ENCODE results near the gene ITGA1. TPM values are rescaled to one million over a fixed set of nuclear protein-coding genes. Genes with fewer than 3 reads are reported as not detected.

The ITGA1 gene
- total and polyA plus RNA-seq, 2 of the 13 experiments (the other 11 are each of a cell fraction or from before 2014, with no cell fraction given) = 23.1 to 28.6 TPM

GRCh38 chr5:52989781-52990527 is 202.2 kb downstream of the ITGA1 start (continued):
- TF ChIP-seq ZNF670 (CRISPR knock-in tag; IDR thresholded peaks at IDR 0.05; ENCODE audit: borderline replicate concordance) = 0 out of 2 replicates have a peak, but pooled peaks have one; percentile 56
- 0 out of 2 replicates have a peak, but pooled peaks have one; percentile 32 for TF ChIP-seq ZSCAN29 (CRISPR knock-in tag; conservative IDR thresholded peaks at IDR 0.05)
- peak; percentile 8; the same call in 1 of the 2 replicates for TF ChIP-seq ZFY (CRISPR knock-in tag; IDR thresholded peaks at IDR 0.05)
- TF ChIP-seq MIER3 (CRISPR knock-in tag; IDR thresholded peaks at IDR 0.05; ENCODE audit: borderline replicate concordance) = no peak
- peak; percentile 36; the same call in 1 of the 2 replicates for TF ChIP-seq HINFP (CRISPR knock-in tag; IDR thresholded peaks at IDR 0.05; ENCODE audit: low read depth)
- no peak; the same call in 1 of the 2 replicates for TF ChIP-seq ZNF501 (CRISPR knock-in tag; IDR thresholded peaks at IDR 0.05)
- 0 out of 2 replicates have a peak, but pooled peaks have one; percentile 72 for TF ChIP-seq ZFP82 (CRISPR knock-in tag; IDR thresholded peaks at IDR 0.05; ENCODE audit: borderline replicate concordance)
- no peak for TF ChIP-seq PPARG (CRISPR knock-in tag; conservative IDR thresholded peaks at IDR 0.05)
- TF ChIP-seq RBFOX2 (IDR thresholded peaks at IDR 0.05; ENCODE audit: low read depth, low read length) = no peak
- no peak for TF ChIP-seq ZNF432 (CRISPR knock-in tag; IDR thresholded peaks at IDR 0.05; ENCODE audit: borderline replicate concordance)
- 0 out of 2 replicates have a peak, but pooled peaks have one; percentile 26 for TF ChIP-seq ZFP90 (CRISPR knock-in tag; IDR thresholded peaks at IDR 0.05; ENCODE audit: borderline replicate concordance)
- TF ChIP-seq NCOA1 (CRISPR knock-in tag; IDR thresholded peaks at IDR 0.05) = peak; percentile 87; the same call in 1 of the 2 replicates
- TF ChIP-seq STAG1 (CRISPR knock-in tag; IDR thresholded peaks at IDR 0.05) = peak; percentile 52
- 0 out of 2 replicates have a peak, but pooled peaks have one; percentile 31 for TF ChIP-seq GTF3A (CRISPR knock-in tag; conservative IDR thresholded peaks at IDR 0.05)
- no peak for TF ChIP-seq ZNF225 (CRISPR knock-in tag; IDR thresholded peaks at IDR 0.05)
- TF ChIP-seq PCBP2 (optimal IDR thresholded peaks at IDR 0.05; ENCODE audit: low read depth, low read length, poor library complexity, severe bottlenecking) = no peak
- TF ChIP-seq SALL1 (CRISPR knock-in tag; IDR thresholded peaks at IDR 0.05) = peak; percentile 39; the same call in 1 of the 2 replicates
- TF ChIP-seq FOXJ3 (CRISPR knock-in tag; IDR thresholded peaks at IDR 0.05; ENCODE audit: borderline replicate concordance) = 0 out of 2 replicates have a peak, but pooled peaks have one; percentile 9
- no peak for TF ChIP-seq KLF11 (CRISPR knock-in tag; IDR thresholded peaks at IDR 0.05)
- TF ChIP-seq HMGXB4 (CRISPR knock-in tag; IDR thresholded peaks at IDR 0.05; ENCODE audit: borderline replicate concordance in 1 of 2, low read depth in 1 of 2) = peak in 1 of 2 experiments; percentile 75; a peak in 2 of 4 replicates
- TF ChIP-seq ZNF367 (CRISPR knock-in tag; IDR thresholded peaks at IDR 0.05; ENCODE audit: borderline replicate concordance) = peak; percentile 37; the same call in 1 of the 2 replicates
- no peak for TF ChIP-seq GMEB2 (CRISPR knock-in tag; IDR thresholded peaks at IDR 0.05; ENCODE audit: low read depth)
- TF ChIP-seq ZSCAN25 (CRISPR knock-in tag; IDR thresholded peaks at IDR 0.05) = 0 out of 2 replicates have a peak, but pooled peaks have one; percentile 15
- TF ChIP-seq TMF1 (CRISPR knock-in tag; IDR thresholded peaks at IDR 0.05; ENCODE audit: low read depth) = 0 out of 2 replicates have a peak, but pooled peaks have one; percentile 56
- TF ChIP-seq SAP130 (CRISPR knock-in tag; IDR thresholded peaks at IDR 0.05; ENCODE audit: low read depth) = peak; percentile 67; the same call in 1 of the 2 replicates

Measured in HepG2 (cell line).